OCI-LY1 (cell line): ENCODE measurements around the gene NETO1.

Experiments used
- CTCF ChIP-seq: fragments of 200-600 bp; sonication (generic), shearing (Covaris generic); IDR thresholded peaks from 2 replicates; pipeline ENCODE4 v1.5.1; 2017; ENCODE audit warnings: mild to moderate bottlenecking, antibody characterized with exemption, low read length, moderate library complexity, mixed read lengths
- EZH2 ChIP-seq: fragments of 200-600 bp; sonication (generic), shearing (Covaris generic); IDR thresholded peaks from 2 replicates; pipeline ENCODE4 v1.8.0; 2017; ENCODE audit warnings: borderline replicate concordance, mixed run types, mild to moderate bottlenecking, antibody characterized with exemption, low read length, moderate library complexity, mixed read lengths

DNA sequence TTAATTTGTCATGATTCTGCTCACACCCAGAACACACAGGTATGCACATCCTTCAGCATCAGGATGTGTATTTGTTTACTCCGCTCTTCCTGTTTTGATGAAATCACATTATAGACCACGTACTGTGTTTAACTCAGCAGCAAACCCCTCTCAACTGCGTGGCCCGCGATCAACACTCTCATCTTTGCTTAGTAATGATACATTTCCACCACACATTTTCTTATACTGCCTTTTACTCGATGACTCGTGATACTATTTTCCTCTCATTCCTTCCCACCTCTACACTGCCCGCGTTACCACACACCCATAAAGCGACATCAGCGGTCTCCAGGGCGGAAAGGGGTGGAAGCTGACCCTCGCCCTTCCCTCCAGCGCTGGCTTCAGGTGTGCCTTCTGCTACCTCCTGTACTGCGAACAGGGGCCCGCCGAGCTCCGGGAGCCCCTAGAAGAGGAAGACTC lies 1.3 kb downstream of the NETO1 start:
- TF ChIP-seq CTCF = no peak
- TF ChIP-seq EZH2 = no peak
